ENCODE measurements around the gene SLIT3.

The SLIT3 gene

DNA sequence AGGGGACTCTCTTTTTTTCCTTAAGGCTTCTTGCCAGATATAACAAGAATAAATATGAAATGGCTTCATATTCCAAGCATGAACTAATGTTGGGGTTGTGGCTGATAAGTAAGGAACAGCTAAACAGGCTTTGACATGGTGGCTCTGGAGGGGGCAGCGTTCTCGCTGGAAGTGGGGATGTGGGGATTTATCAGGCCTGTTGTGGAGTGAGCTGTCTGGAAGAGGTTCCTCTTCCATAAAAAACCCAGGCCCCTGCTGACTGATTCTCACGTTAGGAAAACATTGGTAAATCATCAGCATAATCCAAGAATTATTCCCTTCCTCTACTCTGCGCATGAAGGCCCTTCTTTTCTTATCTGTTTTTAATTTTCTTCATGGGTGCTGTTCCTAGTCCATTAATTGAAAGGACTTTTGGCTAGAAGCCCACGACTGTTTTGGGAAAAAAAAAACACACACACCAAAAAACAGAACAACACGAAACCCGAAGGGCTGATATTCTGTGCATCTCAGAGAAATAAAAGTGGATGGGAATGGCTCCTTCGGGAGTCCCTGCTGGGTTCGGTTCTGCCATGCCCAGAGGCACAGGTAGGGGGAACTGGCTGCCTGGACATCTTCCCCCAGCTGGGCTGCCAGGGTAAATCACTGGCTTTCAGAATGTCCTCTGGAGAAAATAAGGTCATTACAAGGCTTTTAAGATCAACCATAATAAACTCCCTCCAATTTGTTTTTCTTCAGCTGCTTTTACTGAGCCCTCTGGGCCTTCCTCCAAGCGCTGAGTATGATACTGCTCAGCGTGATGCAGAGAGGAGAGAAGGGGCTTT is 297.0 kb downstream of the SLIT3 start:
- no peak overlapping the region for H3K4me3 ChIP-seq (IDR thresholded peaks at IDR 0.05; ENCODE audit: insufficient read depth, low read depth, low read length)
- no peak overlapping the region for H3K9ac ChIP-seq
- no peaks in the 10 kb centered on the region for H4K20me1 ChIP-seq (ENCODE audit: insufficient read depth)
- no peaks in the 10 kb centered on the region for H3K27me3 ChIP-seq (ENCODE audit: insufficient read depth, low read depth)
- no peaks in the 10 kb centered on the region for H3K79me2 ChIP-seq (ENCODE audit: insufficient read depth, low read depth)
- TF ChIP-seq, protein P1, sequence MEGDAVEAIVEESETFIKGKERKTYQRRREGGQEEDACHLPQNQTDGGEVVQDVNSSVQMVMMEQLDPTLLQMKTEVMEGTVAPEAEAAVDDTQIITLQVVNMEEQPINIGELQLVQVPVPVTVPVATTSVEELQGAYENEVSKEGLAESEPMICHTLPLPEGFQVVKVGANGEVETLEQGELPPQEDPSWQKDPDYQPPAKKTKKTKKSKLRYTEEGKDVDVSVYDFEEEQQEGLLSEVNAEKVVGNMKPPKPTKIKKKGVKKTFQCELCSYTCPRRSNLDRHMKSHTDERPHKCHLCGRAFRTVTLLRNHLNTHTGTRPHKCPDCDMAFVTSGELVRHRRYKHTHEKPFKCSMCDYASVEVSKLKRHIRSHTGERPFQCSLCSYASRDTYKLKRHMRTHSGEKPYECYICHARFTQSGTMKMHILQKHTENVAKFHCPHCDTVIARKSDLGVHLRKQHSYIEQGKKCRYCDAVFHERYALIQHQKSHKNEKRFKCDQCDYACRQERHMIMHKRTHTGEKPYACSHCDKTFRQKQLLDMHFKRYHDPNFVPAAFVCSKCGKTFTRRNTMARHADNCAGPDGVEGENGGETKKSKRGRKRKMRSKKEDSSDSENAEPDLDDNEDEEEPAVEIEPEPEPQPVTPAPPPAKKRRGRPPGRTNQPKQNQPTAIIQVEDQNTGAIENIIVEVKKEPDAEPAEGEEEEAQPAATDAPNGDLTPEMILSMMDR (conservative IDR thresholded peaks at IDR 0.05; ENCODE audit: low read depth, low read length): no peak
- H2AFZ ChIP-seq (ENCODE audit: low read depth): no peak overlapping the region
- no peak overlapping the region for H3K27ac ChIP-seq
- no peaks in the 10 kb centered on the region for H3K4me1 ChIP-seq (ENCODE audit: low read depth, poor library complexity, severe bottlenecking)
- H3K36me3 ChIP-seq (ENCODE audit: insufficient read depth): no peaks in the 10 kb centered on the region
- no peak overlapping the region for H3K4me2 ChIP-seq

DNA sequence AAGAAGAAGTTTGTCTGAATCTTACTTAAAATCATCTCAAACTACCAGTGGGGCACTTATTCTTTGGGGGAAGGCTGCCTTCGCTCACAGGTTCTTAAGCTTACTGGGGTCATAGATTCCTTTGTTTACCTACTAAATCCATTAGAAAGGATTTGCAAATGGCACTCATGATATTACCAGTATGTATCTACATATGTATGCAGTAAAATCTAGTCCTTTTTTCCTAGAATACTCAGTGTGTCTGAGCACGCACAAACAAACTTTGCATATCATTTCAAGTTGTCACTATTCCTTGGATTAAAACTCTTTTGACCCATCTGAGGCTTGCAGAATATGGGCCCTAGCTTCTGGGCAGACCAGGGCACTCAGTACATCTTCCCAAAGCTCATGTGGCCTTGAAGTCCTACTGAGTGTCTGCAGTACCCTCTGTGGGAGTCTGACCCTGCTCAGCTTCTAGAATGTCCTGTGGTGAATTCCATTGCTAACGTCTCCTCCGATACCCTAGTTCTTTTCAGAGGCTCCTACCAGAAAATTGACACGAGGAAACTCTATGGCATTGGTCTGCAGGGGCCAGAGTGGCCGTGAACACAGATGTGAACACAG is 297.9 kb downstream of the SLIT3 start:
- H3K36me3 ChIP-seq (ENCODE audit: insufficient read depth): no peaks in the 10 kb centered on the region
- H3K27me3 ChIP-seq (ENCODE audit: insufficient read depth, low read depth): no peaks in the 10 kb centered on the region
- TF ChIP-seq, protein P1 (conservative IDR thresholded peaks at IDR 0.05; ENCODE audit: low read depth, low read length): no peak
- H3K79me2 ChIP-seq (ENCODE audit: insufficient read depth, low read depth): no peaks in the 10 kb centered on the region
- no peaks in the 10 kb centered on the region for H4K20me1 ChIP-seq (ENCODE audit: insufficient read depth)
- no peak overlapping the region for H3K4me3 ChIP-seq (IDR thresholded peaks at IDR 0.05; ENCODE audit: insufficient read depth, low read depth, low read length)
- H3K9ac ChIP-seq: no peak overlapping the region
- H3K27ac ChIP-seq: no peak overlapping the region
- H2AFZ ChIP-seq (ENCODE audit: low read depth): no peak overlapping the region
- H3K4me1 ChIP-seq (ENCODE audit: low read depth, poor library complexity, severe bottlenecking): no peaks in the 10 kb centered on the region
- H3K4me2 ChIP-seq: no peak overlapping the region

DNA sequence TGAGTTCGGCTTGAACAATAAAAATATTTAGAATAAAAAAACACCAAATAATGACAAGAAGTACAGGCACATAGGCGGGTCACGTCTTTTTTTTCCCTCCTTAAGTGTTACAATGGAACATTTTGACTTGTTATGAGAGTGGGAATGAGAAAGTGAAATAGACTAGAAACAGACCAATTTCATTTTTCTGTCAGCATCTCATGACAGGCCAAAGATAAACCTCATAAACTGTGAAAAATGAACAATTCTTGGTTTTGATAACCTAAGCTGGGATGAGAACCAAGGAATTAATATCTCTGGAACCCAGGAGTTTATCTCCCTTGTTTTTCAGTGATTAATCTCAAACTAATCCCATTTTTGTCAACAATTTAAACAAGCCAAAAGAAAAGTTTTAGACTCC is 299.5 kb downstream of the SLIT3 start:
- TF ChIP-seq, protein P1 (conservative IDR thresholded peaks at IDR 0.05; ENCODE audit: low read depth, low read length): no peak

DNA sequence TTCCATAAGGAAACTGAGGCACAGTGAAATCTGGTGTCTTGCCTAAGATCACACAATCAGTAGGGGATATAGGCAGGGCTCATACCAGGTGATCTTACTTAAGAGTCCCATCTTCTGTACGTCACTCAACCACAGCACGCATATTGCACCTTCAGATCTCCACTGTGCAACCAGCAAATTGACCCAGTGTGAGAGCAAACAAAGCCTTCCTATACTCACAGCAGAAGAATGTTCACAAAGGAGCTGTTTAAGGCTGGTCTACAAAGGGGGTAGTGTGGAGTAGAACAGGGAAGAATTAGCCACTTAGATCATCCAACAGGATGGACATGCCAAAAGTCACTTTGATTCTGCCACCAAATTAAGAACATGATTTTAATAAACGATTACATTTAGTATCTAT is 305.9 kb downstream of the SLIT3 start:
- H3K36me3 ChIP-seq (ENCODE audit: insufficient read depth): no peaks in the 10 kb centered on the region
- no peaks in the 10 kb centered on the region for H3K79me2 ChIP-seq (ENCODE audit: insufficient read depth, low read depth)
- TF ChIP-seq, protein P1 (conservative IDR thresholded peaks at IDR 0.05; ENCODE audit: low read depth, low read length): no peak
- H3K27me3 ChIP-seq (ENCODE audit: insufficient read depth, low read depth): no peaks in the 10 kb centered on the region
- no peak overlapping the region for H3K9ac ChIP-seq
- H3K27ac ChIP-seq: no peak overlapping the region
- H2AFZ ChIP-seq (ENCODE audit: low read depth): no peak overlapping the region
- H3K4me1 ChIP-seq (ENCODE audit: low read depth, poor library complexity, severe bottlenecking): no peaks in the 10 kb centered on the region
- H3K4me2 ChIP-seq: no peak overlapping the region
- H3K4me3 ChIP-seq (IDR thresholded peaks at IDR 0.05; ENCODE audit: insufficient read depth, low read depth, low read length): no peak overlapping the region
- H4K20me1 ChIP-seq (ENCODE audit: insufficient read depth): no peaks in the 10 kb centered on the region

More for the DNA sequence above, 299.5 kb downstream of the SLIT3 start:
- Histone ChIP-seq H3K4me1 (ENCODE audit: low read depth, poor library complexity, severe bottlenecking) (no peaks in the 10 kb centered on the region), H3K79me2 (ENCODE audit: insufficient read depth, low read depth) (no peaks in the 10 kb centered on the region), H3K36me3 (ENCODE audit: insufficient read depth) (no peaks in the 10 kb centered on the region), H3K4me3 (IDR thresholded peaks at IDR 0.05; ENCODE audit: insufficient read depth, low read depth, low read length) (no peak overlapping the region), H3K4me2 (no peak overlapping the region), H3K27ac (no peak overlapping the region), H3K9ac (no peak overlapping the region), H2AFZ (ENCODE audit: low read depth) (no peak overlapping the region), H3K27me3 (ENCODE audit: insufficient read depth, low read depth) (no peaks in the 10 kb centered on the region), H4K20me1 (ENCODE audit: insufficient read depth) (no peaks in the 10 kb centered on the region)
